Right lobe of liver (tissue), 4 donors: ENCODE results near the gene D2HGDH.
"Not testable (repeated sequence)": the region's sequence is repeated elsewhere in the genome, so short reads cannot be mapped to it uniquely, and the experiment has no call there.

ENCODE experiments used
- POLR2A ChIP-seq: fragments of 450-650 bp; IDR thresholded peaks from one replicate; pipeline ENCODE4 v1.6.1; 2017; ENCODE audit warnings: antibody characterized with exemption, mild to moderate bottlenecking
- TF ChIP-seq, protein P1 (sequence below), 4 donors: fragments of 200-600 bp in 3 of 4; fragments of 450-650 bp in 1 of 4; IDR thresholded peaks; one replicate each; pipeline versions ENCODE4 v1.5.1 to v1.8.0; 2016 to 2022; ENCODE audit warnings: antibody characterized with exemption in 4 of 4, mild to moderate bottlenecking in 2 of 4
- donor health status: DM: no; HTN: no; CAD: no.
- donor health status: DM: no; HTN: no; CAD: no.
- donor health status: DM: no; HTN: yes; CAD: no.

DNA sequence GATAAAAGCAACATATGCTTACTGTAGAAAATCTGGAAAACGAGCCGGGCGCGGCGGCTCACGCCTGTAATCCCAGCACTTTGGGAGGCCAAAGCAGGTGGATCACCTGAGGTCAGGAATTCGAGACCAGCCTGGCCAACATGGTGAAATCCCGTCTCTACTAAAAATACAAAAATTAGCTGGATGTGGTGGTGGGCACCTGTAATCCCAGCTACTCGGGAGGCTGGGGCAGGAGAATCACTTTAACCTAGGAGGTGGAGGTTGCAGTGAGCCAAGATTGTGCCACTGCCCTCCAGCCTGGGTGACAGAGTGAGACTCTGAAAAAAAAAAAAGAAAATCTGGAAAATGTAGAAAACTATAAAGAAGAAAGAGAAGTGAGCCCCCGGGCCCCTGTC is 83.4 kb downstream of the D2HGDH start:
- TF ChIP-seq, protein P1, sequence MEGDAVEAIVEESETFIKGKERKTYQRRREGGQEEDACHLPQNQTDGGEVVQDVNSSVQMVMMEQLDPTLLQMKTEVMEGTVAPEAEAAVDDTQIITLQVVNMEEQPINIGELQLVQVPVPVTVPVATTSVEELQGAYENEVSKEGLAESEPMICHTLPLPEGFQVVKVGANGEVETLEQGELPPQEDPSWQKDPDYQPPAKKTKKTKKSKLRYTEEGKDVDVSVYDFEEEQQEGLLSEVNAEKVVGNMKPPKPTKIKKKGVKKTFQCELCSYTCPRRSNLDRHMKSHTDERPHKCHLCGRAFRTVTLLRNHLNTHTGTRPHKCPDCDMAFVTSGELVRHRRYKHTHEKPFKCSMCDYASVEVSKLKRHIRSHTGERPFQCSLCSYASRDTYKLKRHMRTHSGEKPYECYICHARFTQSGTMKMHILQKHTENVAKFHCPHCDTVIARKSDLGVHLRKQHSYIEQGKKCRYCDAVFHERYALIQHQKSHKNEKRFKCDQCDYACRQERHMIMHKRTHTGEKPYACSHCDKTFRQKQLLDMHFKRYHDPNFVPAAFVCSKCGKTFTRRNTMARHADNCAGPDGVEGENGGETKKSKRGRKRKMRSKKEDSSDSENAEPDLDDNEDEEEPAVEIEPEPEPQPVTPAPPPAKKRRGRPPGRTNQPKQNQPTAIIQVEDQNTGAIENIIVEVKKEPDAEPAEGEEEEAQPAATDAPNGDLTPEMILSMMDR (IDR thresholded peaks at IDR 0.05) = not testable (repeated sequence)
- not testable (repeated sequence) for TF ChIP-seq POLR2A
